ENCODE measurements around the gene NLRP14.

DNA sequence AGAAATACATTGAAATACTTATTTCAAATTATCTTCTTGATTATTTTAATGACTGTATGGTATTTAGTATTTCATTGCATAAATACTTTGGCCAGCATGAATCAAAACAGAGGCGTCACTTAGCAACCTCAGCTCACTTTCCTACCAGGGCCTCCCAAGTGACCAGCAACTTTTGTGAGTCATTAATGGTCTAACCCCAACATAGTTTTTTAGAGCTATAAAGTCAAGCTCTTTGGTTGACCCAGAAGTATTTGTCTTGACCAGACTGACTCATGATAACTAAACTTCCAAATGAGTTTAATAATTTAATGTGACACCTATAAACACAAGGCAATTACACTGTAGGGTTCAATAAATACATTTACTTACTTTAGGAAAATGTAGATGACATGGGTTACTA, 40.6 kb downstream of the NLRP14 start:
- TF ChIP-seq, protein P1, sequence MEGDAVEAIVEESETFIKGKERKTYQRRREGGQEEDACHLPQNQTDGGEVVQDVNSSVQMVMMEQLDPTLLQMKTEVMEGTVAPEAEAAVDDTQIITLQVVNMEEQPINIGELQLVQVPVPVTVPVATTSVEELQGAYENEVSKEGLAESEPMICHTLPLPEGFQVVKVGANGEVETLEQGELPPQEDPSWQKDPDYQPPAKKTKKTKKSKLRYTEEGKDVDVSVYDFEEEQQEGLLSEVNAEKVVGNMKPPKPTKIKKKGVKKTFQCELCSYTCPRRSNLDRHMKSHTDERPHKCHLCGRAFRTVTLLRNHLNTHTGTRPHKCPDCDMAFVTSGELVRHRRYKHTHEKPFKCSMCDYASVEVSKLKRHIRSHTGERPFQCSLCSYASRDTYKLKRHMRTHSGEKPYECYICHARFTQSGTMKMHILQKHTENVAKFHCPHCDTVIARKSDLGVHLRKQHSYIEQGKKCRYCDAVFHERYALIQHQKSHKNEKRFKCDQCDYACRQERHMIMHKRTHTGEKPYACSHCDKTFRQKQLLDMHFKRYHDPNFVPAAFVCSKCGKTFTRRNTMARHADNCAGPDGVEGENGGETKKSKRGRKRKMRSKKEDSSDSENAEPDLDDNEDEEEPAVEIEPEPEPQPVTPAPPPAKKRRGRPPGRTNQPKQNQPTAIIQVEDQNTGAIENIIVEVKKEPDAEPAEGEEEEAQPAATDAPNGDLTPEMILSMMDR (IDR thresholded peaks at IDR 0.05 in 4 of 5, conservative IDR thresholded peaks at IDR 0.05 in 1 of 5) = no peak
- no peak for TF ChIP-seq POLR2A (IDR thresholded peaks at IDR 0.05)
